Measurements from ENCODE around the gene STPG2. TPM values are rescaled to one million over a fixed set of nuclear protein-coding genes. Genes with fewer than 3 reads are reported as not detected.

Gene STPG2
- total RNA-seq, 1 experiment from 2014 or later, result 0.61 TPM

DNA sequence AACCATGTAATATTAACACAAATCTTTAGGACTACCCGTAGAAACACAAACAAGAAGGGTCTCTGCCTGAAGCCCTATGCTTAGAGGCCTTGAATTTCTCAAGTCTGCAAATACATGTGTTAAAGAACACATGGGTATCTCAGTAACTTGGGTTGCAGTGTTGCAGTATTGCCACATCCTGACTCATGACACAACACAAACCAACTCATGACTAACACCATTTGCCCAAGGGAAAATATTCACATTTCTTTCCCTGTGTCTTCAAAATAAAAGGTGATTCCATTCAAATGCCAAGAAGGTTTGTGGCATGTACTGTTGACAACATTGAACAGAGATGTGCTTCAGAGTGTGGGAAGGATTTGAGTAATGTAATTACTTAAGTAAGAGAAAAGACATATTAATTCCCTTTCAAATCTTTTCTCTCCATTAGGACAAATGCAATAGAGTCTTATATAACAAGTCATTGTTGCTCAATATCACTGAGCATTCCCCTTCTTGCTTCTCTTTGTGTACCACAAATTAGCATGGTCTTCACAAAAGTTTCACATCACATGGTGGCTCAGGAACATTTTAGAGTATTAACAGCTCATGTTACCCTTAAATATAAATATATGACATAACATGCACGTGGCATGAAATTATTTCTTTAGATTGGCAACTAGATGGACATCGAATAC is 487.1 kb downstream of the STPG2 start:
- H3K27ac Mint-ChIP-seq (ENCODE audit: low read depth, unreplicated experiment), result peak overlapping the region; percentile 87
- no peak overlapping the region for H3K4me3 Mint-ChIP-seq (ENCODE audit: unreplicated experiment)
- CTCF ChIA-PET, result interaction anchor here (0.8 to 0.9 kb wide), 2 partner anchors 9 to 217 kb away, joined by 3 to 4 read pairs; no protein-coding TSS in a partner anchor
- POLR2A ChIA-PET, result interaction anchor here (0.5 to 1.4 kb wide), 4 partner anchors 64 to 990 kb away, joined by 3 to 5 read pairs (median 4); no protein-coding TSS in a partner anchor
- H3K36me3 Mint-ChIP-seq (ENCODE audit: insufficient read depth, unreplicated experiment), result no peaks in the 10 kb centered on the region
- no peaks in the 10 kb centered on the region for H3K27me3 Mint-ChIP-seq (ENCODE audit: insufficient read depth, unreplicated experiment)
- BruUV-seq (replicated peaks), result no TSS peak
- DNase-seq (ENCODE audit: unreplicated experiment), result peak; percentile 97
- intact Hi-C loops (cut with micrococcal nuclease), result loop anchor here (10.0 kb wide), 1 partner anchor 161 kb away; no protein-coding TSS in a partner anchor
- H3K9me3 Mint-ChIP-seq (ENCODE audit: unreplicated experiment), result no peaks in the 10 kb centered on the region
- no peak for TF ChIP-seq CTCF (IDR thresholded peaks at IDR 0.05; ENCODE audit: unreplicated experiment)
- H3K4me1 Mint-ChIP-seq (ENCODE audit: insufficient read depth, unreplicated experiment), result peaks cover 17% of the 10 kb centered on the region

GRCh38 chr4:97653701-97654100 is 489.6 kb downstream of the STPG2 start:
- no peak for DNase-seq (ENCODE audit: unreplicated experiment)
- intact Hi-C loops (cut with micrococcal nuclease), result loop anchor here (10.0 kb wide), 1 partner anchor 159 kb away; no protein-coding TSS in a partner anchor
- Mint-ChIP-seq H3K4me1 (ENCODE audit: insufficient read depth, unreplicated experiment) (peaks cover 17% of the 10 kb centered on the region), H3K27me3 (ENCODE audit: insufficient read depth, unreplicated experiment) (no peaks in the 10 kb centered on the region), H3K36me3 (ENCODE audit: insufficient read depth, unreplicated experiment) (no peaks in the 10 kb centered on the region), H3K9me3 (ENCODE audit: unreplicated experiment) (no peaks in the 10 kb centered on the region), H3K27ac (ENCODE audit: low read depth, unreplicated experiment) (no peak overlapping the region), H3K4me3 (ENCODE audit: unreplicated experiment) (no peak overlapping the region)
- TF ChIP-seq CTCF (IDR thresholded peaks at IDR 0.05; ENCODE audit: unreplicated experiment), result no peak
- ChIA-PET POLR2A (interaction anchor here (0.5 kb wide), 1 partner anchor 607 kb away, joined by 3 read pairs; the partner anchor contains the start of gene RAP1GDS1), CTCF (interaction anchor here (0.6 to 0.7 kb wide), 2 partner anchors 565 to 660 kb away, joined by 3 to 4 read pairs; no protein-coding TSS in a partner anchor)
- BruUV-seq (replicated peaks), result no TSS peak

DNA sequence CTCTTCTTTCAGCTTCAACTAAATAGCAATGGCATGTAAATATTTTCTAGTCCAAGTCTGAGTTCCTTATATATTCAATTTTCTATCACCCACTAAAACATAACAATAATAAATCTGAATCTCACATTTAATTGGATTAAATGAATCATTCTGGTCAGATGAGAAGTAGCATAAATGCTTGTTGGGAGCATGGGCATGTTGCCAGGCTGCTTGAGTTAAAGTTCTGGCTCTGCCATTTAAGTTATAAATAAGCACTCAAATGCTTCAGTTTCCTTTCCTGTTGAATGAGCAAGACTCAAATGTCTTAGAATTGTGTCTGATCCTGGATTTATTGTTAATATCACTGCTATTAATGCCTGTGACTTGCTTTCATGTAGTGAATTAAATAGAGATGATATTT is 496.3 kb downstream of the STPG2 start:
- TF ChIP-seq CTCF (IDR thresholded peaks at IDR 0.05; ENCODE audit: unreplicated experiment), result no peak
- Mint-ChIP-seq H3K27me3 (ENCODE audit: insufficient read depth, unreplicated experiment) (no peaks in the 10 kb centered on the region), H3K27ac (ENCODE audit: low read depth, unreplicated experiment) (no peak overlapping the region), H3K36me3 (ENCODE audit: insufficient read depth, unreplicated experiment) (no peaks in the 10 kb centered on the region), H3K4me1 (ENCODE audit: insufficient read depth, unreplicated experiment) (no peaks in the 10 kb centered on the region), H3K9me3 (ENCODE audit: unreplicated experiment) (no peaks in the 10 kb centered on the region), H3K4me3 (ENCODE audit: unreplicated experiment) (no peak overlapping the region)
- peak; percentile 31 for DNase-seq (ENCODE audit: unreplicated experiment)
- ChIA-PET POLR2A (no interaction called here), CTCF (no interaction called here)
- no TSS peak for BruUV-seq (replicated peaks)
- intact Hi-C loops (cut with micrococcal nuclease), result no loop called here

- H3K4me3 Mint-ChIP-seq (ENCODE audit: unreplicated experiment), result no peak overlapping the region
- DNase-seq (ENCODE audit: unreplicated experiment), result no peak
- intact Hi-C loops (cut with micrococcal nuclease), result no loop called here
- ChIA-PET CTCF (no interaction called here), POLR2A (interaction anchor here (0.9 kb wide), 1 partner anchor 149 kb away, joined by 3 read pairs; no protein-coding TSS in a partner anchor)
- no peak overlapping the region for H3K27ac Mint-ChIP-seq (ENCODE audit: low read depth, unreplicated experiment)
- H3K4me1 Mint-ChIP-seq (ENCODE audit: insufficient read depth, unreplicated experiment), result no peaks in the 10 kb centered on the region
- no TSS peak for BruUV-seq (replicated peaks)
- no peak for TF ChIP-seq CTCF (IDR thresholded peaks at IDR 0.05; ENCODE audit: unreplicated experiment)
- no peaks in the 10 kb centered on the region for H3K9me3 Mint-ChIP-seq (ENCODE audit: unreplicated experiment)
- no peaks in the 10 kb centered on the region for H3K27me3 Mint-ChIP-seq (ENCODE audit: insufficient read depth, unreplicated experiment)
- H3K36me3 Mint-ChIP-seq (ENCODE audit: insufficient read depth, unreplicated experiment), result no peaks in the 10 kb centered on the region
Measured at GRCh38 chr4:97645071-97645821, 498.0 kb downstream of the STPG2 start.
